NCI-H226 (cell line): ENCODE results near the gene NTNG1.

ENCODE experiments used
- DNase-seq: peaks from one replicate; pipeline ENCODE4 v3.0.0-alpha.2; 2015

NTNG1 gene

GRCh38 chr1:107473065-107473464 is 332.2 kb downstream of the NTNG1 start:
- no peak for DNase-seq

- DNase-seq, result peak; percentile 15
These were observed 334.2 kb downstream of the NTNG1 start for GRCh38 chr1:107474877-107475612.

GRCh38 chr1:107477233-107477632 is 336.4 kb downstream of the NTNG1 start:
- no peak for DNase-seq

- DNase-seq, result no peak
These were observed 339.1 kb downstream of the NTNG1 start for GRCh38 chr1:107479865-107480350.

- DNase-seq, result no peak
These were observed 339.9 kb downstream of the NTNG1 start for GRCh38 chr1:107480548-107481415.

GRCh38 chr1:107481756-107482384 is 341.0 kb downstream of the NTNG1 start:
- no peak for DNase-seq

- DNase-seq, result no peak
These were observed 343.1 kb downstream of the NTNG1 start for GRCh38 chr1:107483949-107484348.

GRCh38 chr1:107486349-107486748 is 345.5 kb downstream of the NTNG1 start:
- no peak for DNase-seq

- no peak for DNase-seq
These were observed 346.7 kb downstream of the NTNG1 start for GRCh38 chr1:107487506-107487905.

- DNase-seq, result no peak
These were observed 350.7 kb downstream of the NTNG1 start for GRCh38 chr1:107491582-107491981.

- no peak for DNase-seq
These were observed 352.4 kb downstream of the NTNG1 start for GRCh38 chr1:107493111-107493716.

GRCh38 chr1:107494061-107494460 is 353.2 kb downstream of the NTNG1 start:
- no peak for DNase-seq

- no peak for DNase-seq
These were observed 355.2 kb downstream of the NTNG1 start for GRCh38 chr1:107496002-107496401.

GRCh38 chr1:107499139-107499744 is 358.4 kb downstream of the NTNG1 start:
- DNase-seq, result no peak

GRCh38 chr1:107501081-107501605 is 360.3 kb downstream of the NTNG1 start:
- no peak for DNase-seq

GRCh38 chr1:107510347-107510746 is 369.5 kb downstream of the NTNG1 start:
- no peak for DNase-seq

GRCh38 chr1:107512836-107513235 is 372.0 kb downstream of the NTNG1 start:
- DNase-seq, result no peak

- DNase-seq, result no peak
These were observed 374.0 kb downstream of the NTNG1 start for GRCh38 chr1:107514841-107515240.

- DNase-seq, result no peak
These were observed 374.9 kb downstream of the NTNG1 start for GRCh38 chr1:107515702-107516101.

- no peak for DNase-seq
These were observed 382.2 kb downstream of the NTNG1 start for GRCh38 chr1:107523061-107523460.

- DNase-seq, result no peak
These were observed 382.9 kb downstream of the NTNG1 start for GRCh38 chr1:107523736-107524135.

GRCh38 chr1:107524301-107524700 is 383.5 kb downstream of the NTNG1 start:
- DNase-seq, result no peak
